Regular cardiac myocyte (primary cell): ENCODE measurements around the gene NBEA. TPM values are rescaled to one million over a fixed set of nuclear protein-coding genes. Genes with fewer than 3 reads are reported as not detected.

ENCODE experiments used
- total RNA-seq: library from RNA; depleted of rRNA; stranded (reverse); fragments of >200 nt; gene quantifications from 2 replicates; pipeline ENCODE4 v1.2.3, GENCODE V29; 2014

NBEA gene
- 2.7 and 6.2 TPM in 2 replicates for total RNA-seq

GRCh38 chr13:34941835-34942731 is at the start of gene NBEA:
TSS of gene NBEA (plus strand) at chr13:34942270. CDS start at chr13:34942821, 551 bp downstream.

GRCh38 chr13:35475960-35476943 is 534.2 kb downstream of the NBEA start, which contains the start of gene MAB21L1:
TSS of gene MAB21L1 (minus strand) at chr13:35476689. CDS start at chr13:35476138, 551 bp downstream.

